HepG2 (cell line): Measurements from ENCODE around the gene CEBPB. TPM values are rescaled to one million over a fixed set of nuclear protein-coding genes. Genes with fewer than 3 reads are reported as not detected.
A peak's percentile ranks its signal among the peaks of the same experiment; 100 is the strongest.

Experiments used
- ARHGAP35 ChIP-seq: sonication (generic); formaldehyde crosslinking; IDR thresholded peaks from 2 replicates; pipeline ENCODE4 v1.9.0; 2022; ENCODE audit warnings: mild to moderate bottlenecking, inconsistent platforms, moderate library complexity, missing genetic modification reagents, borderline replicate concordance
- ATF2 ChIP-seq: sonication (generic); formaldehyde crosslinking; IDR thresholded peaks from 2 replicates; pipeline ENCODE4 v1.4.0; 2020; ENCODE audit warnings: missing genetic modification reagents
- CC2D1A ChIP-seq: sonication (generic); formaldehyde crosslinking; IDR thresholded peaks from 2 replicates; pipeline ENCODE4 v1.8.1; 2023; ENCODE audit warnings: mild to moderate bottlenecking, missing genetic modification reagents
- ELF4 ChIP-seq: sonication (generic); formaldehyde crosslinking; IDR thresholded peaks from 2 replicates; pipeline ENCODE4 v1.5.0; 2020; ENCODE audit warnings: missing genetic modification reagents, mild to moderate bottlenecking, moderate library complexity, borderline replicate concordance
- NFAT5 ChIP-seq: sonication (generic); formaldehyde crosslinking; IDR thresholded peaks from 2 replicates; pipeline ENCODE4 v1.4.0; 2020; ENCODE audit warnings: missing genetic modification reagents
- NR1H2 ChIP-seq: sonication (generic); formaldehyde crosslinking; IDR thresholded peaks from 2 replicates; pipeline ENCODE4 v1.8.1; 2022; ENCODE audit warnings: low read depth, missing genetic modification reagents, borderline replicate concordance
- RFX1 ChIP-seq: fragments of 450-650 bp; IDR thresholded peaks from 2 replicates; pipeline ENCODE4 v1.6.1; 2017
- SMARCC2 ChIP-seq: fragments of 450-650 bp; IDR thresholded peaks from 2 replicates; pipeline ENCODE4 v1.6.1; 2017; ENCODE audit warnings: antibody characterized with exemption, mild to moderate bottlenecking
- SMC3 ChIP-seq: IDR thresholded peaks from 2 replicates; pipeline ENCODE4 v1.6.1; 2011; ENCODE audit warnings: low read length, improper control_type of control experiment
- TFAP4 ChIP-seq: sonication (generic); IDR thresholded peaks from 2 replicates; pipeline ENCODE4 v1.6.1; 2016; ENCODE audit warnings: low read depth, borderline replicate concordance
- ZKSCAN8 ChIP-seq: IDR thresholded peaks from 2 replicates; pipeline ENCODE4 v1.6.1; 2016; ENCODE audit warnings: borderline replicate concordance, missing genetic modification reagents, missing compliant biosample characterization
- ZNF142 ChIP-seq: sonication (generic); formaldehyde crosslinking; IDR thresholded peaks from 2 replicates; pipeline ENCODE4 v1.4.0; 2020; ENCODE audit warnings: missing genetic modification reagents
- ZNF589 ChIP-seq: sonication (generic); formaldehyde crosslinking; conservative IDR thresholded peaks from 2 replicates; pipeline ENCODE4 v1.8.0; 2022; ENCODE audit warnings: mild to moderate bottlenecking, moderate library complexity, missing genetic modification reagents
- polyA plus RNA-seq, 8 experiments: library from polyadenylated mRNA; depleted of rRNA in 3 of 8; stranded (reverse) in 7 of 8; unstranded in 1 of 8; fragments of >200 nt; fragmentation: Illumina TruSeq in 4 of 8; extraction: Trizol in 4 of 8; gene quantifications; 2 replicates each; pipeline versions ENCODE4 v1.2.1 to v1.2.3, GENCODE V29; 2011 to 2016; ENCODE audit warnings: low read depth in 4 of 8, missing spikeins in 1 of 8, mixed read lengths in 1 of 8; ENCODE audit not compliant: insufficient read depth in 1 of 8
- total RNA-seq, 5 experiments: library from RNA; depleted of rRNA; stranded (reverse); fragments of >200 nt; fragmentation: Illumina TruSeq; extraction: Trizol; gene quantifications; 2 replicates each; pipeline ENCODE4 v1.2.3, GENCODE V29; 2016; ENCODE audit warnings: low read depth in 1 of 5

The CEBPB gene
- total and polyA plus RNA-seq, 2 of the 13 experiments (the other 11 are each of a cell fraction or from before 2014, with no cell fraction given): 18.5 to 28.2 TPM

GRCh38 chr20:50153500-50154377 is 36.9 kb upstream of the CEBPB start, which contains the start of gene PEDS1 (continued):
- TF ChIP-seq ZNF142 (no peak; the same call in 1 of the 2 replicates), SMC3 (no peak), CC2D1A (CRISPR knock-in tag) (no peak; the same call in 1 of the 2 replicates), SMARCC2 (no peak), ZKSCAN8 (CRISPR knock-in tag) (peak; percentile 40; the same call in 1 of the 2 replicates), ATF2 (CRISPR knock-in tag) (peak; percentile 74), NR1H2 (CRISPR knock-in tag) (peak; percentile 75; the same call in 1 of the 2 replicates), NFAT5 (CRISPR knock-in tag) (0 out of 2 replicates have a peak, but pooled peaks have one; percentile 47), ELF4 (no peak), RFX1 (no peak), ZNF589 (CRISPR knock-in tag) (peak; percentile 69; the same call in 1 of the 2 replicates), TFAP4 (peak; percentile 84; the same call in 1 of the 2 replicates), ARHGAP35 (CRISPR knock-in tag) (peak; percentile 92)
